Prostate gland (tissue), 2 donors: ENCODE measurements around the gene SGO2. TPM values are rescaled to one million over a fixed set of nuclear protein-coding genes. Genes with fewer than 3 reads are reported as not detected.

ENCODE experiments used
- DNase-seq: peaks from one replicate; pipeline ENCODE4 v3.0.0-alpha.2; 2019; ENCODE audit warnings: low spot score
- H3K27ac ChIP-seq, 2 donors: fragments of 200-600 bp; sonication (generic); 2 replicates each; pipeline ENCODE4 v1.5.1; 2017 to 2019
- H3K27me3 ChIP-seq: fragments of 200-600 bp; sonication (generic); replicated peaks from 2 replicates; pipeline ENCODE4 v1.5.1; 2019; ENCODE audit not compliant: insufficient read depth
- H3K36me3 ChIP-seq, 2 donors: fragments of 200-600 bp; sonication (generic); 1 replicate in 1 of 2; 2 replicates in 1 of 2; pipeline versions ENCODE4 v1.5.1 to v1.8.1; 2017 to 2019
- H3K4me1 ChIP-seq: fragments of 200-600 bp; sonication (generic); replicated peaks from 2 replicates; pipeline ENCODE4 v1.5.1; 2019
- H3K4me3 ChIP-seq, 2 donors: fragments of 200-600 bp; sonication (generic); 2 replicates each; pipeline ENCODE4 v1.5.1; 2017 to 2019
- H3K9me3 ChIP-seq: fragments of 200-600 bp; sonication (generic); 2 replicates; pipeline ENCODE4 v1.5.1; 2017
- CTCF ChIP-seq, 4 experiments: fragments of 200-600 bp in 2 of 4; fragments of 450-650 bp in 2 of 4; sonication (generic) in 2 of 4; IDR thresholded peaks; 1 replicate in 3 of 4; 2 replicates in 1 of 4; pipeline ENCODE4 v1.5.1; 2016 to 2019; ENCODE audit warnings: antibody characterized with exemption in 4 of 4, mild to moderate bottlenecking in 2 of 4, moderate library complexity in 2 of 4
- POLR2A ChIP-seq: fragments of 450-650 bp; IDR thresholded peaks from one replicate; pipeline ENCODE4 v1.6.1; 2016; ENCODE audit warnings: antibody characterized with exemption, mild to moderate bottlenecking
- POLR2AphosphoS5 ChIP-seq: sonication (generic); formaldehyde crosslinking; IDR thresholded peaks from one replicate; pipeline ENCODE4 v1.6.1; 2017; ENCODE audit warnings: antibody characterized with exemption
- WGBS: methylation state at CpG from one replicate; pipeline ENCODE4 v1.1.5; 2018; 5-methylcytosine and 5-hydroxymethylcytosine counted together
- intact Hi-C: fragments of 100-400 bp; cut with DNase I; formaldehyde crosslinking; loops from one replicate; pipeline ENCODE4 v1.14.2; 2022
- total RNA-seq, 2 donors: library from RNA; depleted of rRNA; stranded (reverse); fragments of >200 nt; gene quantifications; one replicate each; pipeline ENCODE4 v1.1.0, GENCODE V29; 2016

Gene SGO2
- total RNA-seq, 2 donors from 2014 or later: 5.1 to 8.0 TPM

GRCh38 chr2:200595913-200596312, 69.9 kb downstream of the SGO2 start:
- TF ChIP-seq POLR2AphosphoS5: no peak
- TF ChIP-seq POLR2A: no peak
- TF ChIP-seq CTCF (IDR thresholded peaks at IDR 0.05): no peak
- DNase-seq: no peak
- Histone ChIP-seq H3K36me3 (no peaks in the 10 kb centered on the region), H3K4me1 (peaks cover 3% of the 10 kb centered on the region), H3K4me3 (no peak overlapping the region), H3K9me3 (no peaks in the 10 kb centered on the region), H3K27me3 (no peaks in the 10 kb centered on the region), H3K27ac (peak overlapping the region in 1 of 2 donors; percentile 53)
- intact Hi-C loops: no loop called here
- WGBS: 49% methylated on average over 3 of the region's 3 CpGs

GRCh38 chr2:200596774-200597570, 71.0 kb downstream of the SGO2 start:
- H3K9me3 ChIP-seq: no peaks in the 10 kb centered on the region
- DNase-seq: no peak

GRCh38 chr2:200599206-200599605, 73.2 kb downstream of the SGO2 start:
- Histone ChIP-seq H3K4me1 (peaks cover 6% of the 10 kb centered on the region), H3K36me3 (no peaks in the 10 kb centered on the region), H3K27me3 (no peaks in the 10 kb centered on the region), H3K9me3 (no peaks in the 10 kb centered on the region), H3K4me3 (no peak overlapping the region), H3K27ac (no peak overlapping the region)
- 97% methylated on average over 3 of the region's 3 CpGs for WGBS
- TF ChIP-seq POLR2AphosphoS5 (no peak), POLR2A (no peak), CTCF (IDR thresholded peaks at IDR 0.05) (no peak)
- intact Hi-C loops: no loop called here
- no peak for DNase-seq

More at GRCh38 chr2:200596774-200597570, 71.0 kb downstream of the SGO2 start:
- Histone ChIP-seq H3K36me3 (no peaks in the 10 kb centered on the region), H3K27ac (peak overlapping the region in 1 of 2 donors; percentile 53), H3K27me3 (no peaks in the 10 kb centered on the region), H3K4me3 (no peak overlapping the region), H3K4me1 (peaks cover 6% of the 10 kb centered on the region)
- WGBS: 64% methylated on average over 5 of the region's 5 CpGs
- intact Hi-C loops: no loop called here
- TF ChIP-seq POLR2A: no peak
- TF ChIP-seq CTCF (IDR thresholded peaks at IDR 0.05): no peak
- TF ChIP-seq POLR2AphosphoS5: peak; percentile 22

GRCh38 chr2:200600549-200601225, 74.7 kb downstream of the SGO2 start:
- WGBS: 26% methylated on average over 7 of the region's 7 CpGs
- H3K27ac ChIP-seq: peak overlapping the region; percentile 24 to 28
- no peaks in the 10 kb centered on the region for H3K36me3 ChIP-seq
- no peak for DNase-seq
- H3K4me3 ChIP-seq: no peak overlapping the region
- intact Hi-C loops: no loop called here
- peaks cover 6% of the 10 kb centered on the region for H3K4me1 ChIP-seq
- no peaks in the 10 kb centered on the region for H3K9me3 ChIP-seq
- no peak for TF ChIP-seq CTCF (IDR thresholded peaks at IDR 0.05)
- TF ChIP-seq POLR2AphosphoS5: no peak
- no peaks in the 10 kb centered on the region for H3K27me3 ChIP-seq
